GM23338 (cell line): ENCODE measurements around the gene ZDBF2. TPM values are rescaled to one million over a fixed set of nuclear protein-coding genes. Genes with fewer than 3 reads are reported as not detected.

ENCODE experiments used
- ATAC-seq: fragments of 200-7000 bp; cut with Tn5 transposase; 3 replicates; pipeline ENCODE4 v1.9.1; 2020
- DNase-seq: peaks from one replicate; pipeline ENCODE4 v3.0.0-alpha.2; 2015; ENCODE audit warnings: low spot score
- H2AFZ ChIP-seq: fragments of 200-600 bp; sonication (generic); 2 replicates; pipeline ENCODE4 v1.8.0; 2016; ENCODE audit warnings: antibody characterized with exemption, mild to moderate bottlenecking, moderate library complexity
- H3F3A ChIP-seq: fragments of 200-600 bp; sonication (generic); replicated peaks from 2 replicates; pipeline ENCODE4 v1.8.0; 2017; ENCODE audit warnings: antibody characterized with exemption, mixed run types, low read depth
- H3K27ac ChIP-seq: fragments of 200-600 bp; sonication (generic); 2 replicates; pipeline ENCODE4 v1.6.1; 2016; ENCODE audit warnings: low read depth
- H3K27me3 ChIP-seq: fragments of 200-600 bp; sonication (generic); 2 replicates; pipeline ENCODE4 v1.8.0; 2016; ENCODE audit warnings: mild to moderate bottlenecking, mixed run types, moderate library complexity; ENCODE audit not compliant: insufficient read depth
- H3K36me3 ChIP-seq: fragments of 200-600 bp; sonication (generic); 2 replicates; pipeline ENCODE4 v1.8.0; 2016; ENCODE audit warnings: mild to moderate bottlenecking; ENCODE audit not compliant: insufficient read depth
- H3K4me1 ChIP-seq: fragments of 200-600 bp; sonication (generic); 2 replicates; pipeline ENCODE4 v1.8.0; 2016; ENCODE audit warnings: mild to moderate bottlenecking, moderate library complexity; ENCODE audit not compliant: insufficient read depth
- H3K4me2 ChIP-seq: fragments of 200-600 bp; sonication (generic); 2 replicates; pipeline ENCODE4 v1.7.1; 2017; ENCODE audit warnings: mixed run types
- H3K4me3 ChIP-seq: fragments of 200-600 bp; sonication (generic); 2 replicates; pipeline ENCODE4 v1.6.1; 2016; ENCODE audit warnings: mixed run types
- H3K79me2 ChIP-seq: fragments of 200-600 bp; sonication (generic); replicated peaks from 2 replicates; pipeline ENCODE4 v1.8.0; 2017; ENCODE audit warnings: mild to moderate bottlenecking; ENCODE audit not compliant: insufficient read depth
- H3K9me2 ChIP-seq: fragments of 200-600 bp; sonication (generic); 2 replicates; pipeline ENCODE4 v1.8.0; 2017; ENCODE audit not compliant: insufficient read depth
- H4K20me1 ChIP-seq: fragments of 200-600 bp; sonication (generic); replicated peaks from 2 replicates; pipeline ENCODE4 v1.8.0; 2017; ENCODE audit warnings: mild to moderate bottlenecking; ENCODE audit not compliant: insufficient read depth
- H3K27ac Mint-ChIP-seq: 2 replicates; pipeline ENCODE4 v1.8.0; 2020; ENCODE audit warnings: inconsistent platforms, mild to moderate bottlenecking, moderate library complexity, mixed read lengths
- H3K27me3 Mint-ChIP-seq: 3 replicates; pipeline ENCODE4 v1.8.0; 2022; ENCODE audit warnings: low read depth, mild to moderate bottlenecking, moderate library complexity, mixed read lengths, inconsistent platforms; ENCODE audit not compliant: insufficient read depth, poor library complexity
- H3K36me3 Mint-ChIP-seq: 3 replicates; pipeline ENCODE4 v1.8.0; 2021; ENCODE audit warnings: low read depth, mild to moderate bottlenecking, inconsistent platforms, moderate library complexity, mixed read lengths
- H3K4me1 Mint-ChIP-seq: 3 replicates; pipeline ENCODE4 v1.8.0; 2020; ENCODE audit warnings: mild to moderate bottlenecking, inconsistent platforms, mixed read lengths
- H3K4me3 Mint-ChIP-seq: 3 replicates; pipeline ENCODE4 v1.8.0; 2021; ENCODE audit warnings: moderate library complexity, mild to moderate bottlenecking, inconsistent platforms, mixed read lengths
- H3K9me3 Mint-ChIP-seq: 3 replicates; pipeline ENCODE4 v1.8.0; 2020; ENCODE audit warnings: moderate library complexity, mild to moderate bottlenecking, inconsistent platforms, mixed read lengths
- EZH2 ChIP-seq: fragments of 200-600 bp; sonication (generic); IDR thresholded peaks from one replicate; pipeline ENCODE4 v1.8.0; 2017; ENCODE audit warnings: antibody characterized with exemption, mild to moderate bottlenecking, low read depth; ENCODE audit not compliant: unreplicated experiment
- NANOG ChIP-seq: IDR thresholded peaks from 2 replicates; pipeline ENCODE4 v1.6.1; 2016; ENCODE audit warnings: antibody characterized with exemption, borderline replicate concordance
- ZNF114 ChIP-seq: fragments of 250-450 bp; sonication (Bioruptor Pico); IDR thresholded peaks from 2 replicates; pipeline ENCODE4 v1.5.0; 2020; ENCODE audit warnings: mild to moderate bottlenecking, moderate library complexity
- polyA plus RNA-seq: library from polyadenylated mRNA; unstranded; fragments of >200 nt; fragmentation: Nextera tagmentation; extraction: Ambion mirVana; gene quantifications from 2 replicates; pipeline ENCODE4 v1.2.1, GENCODE V29; 2016
- total RNA-seq: library from RNA; depleted of rRNA; stranded (reverse); fragments of >200 nt; shearing (Covaris generic); gene quantifications from 2 replicates; pipeline ENCODE4 v1.2.3, GENCODE V29; 2014
- TF ChIP-seq, protein P1 (sequence below): IDR thresholded peaks from one replicate; pipeline ENCODE4 v1.6.1; 2018; ENCODE audit warnings: antibody characterized with exemption; ENCODE audit not compliant: unreplicated experiment
- TF ChIP-seq, protein P2 (sequence below): IDR thresholded peaks from 2 replicates; pipeline ENCODE4 v1.6.1; 2016; ENCODE audit warnings: antibody characterized with exemption
- TF ChIP-seq, protein P3 (sequence below): fragments of 250-450 bp; sonication (Bioruptor Pico); IDR thresholded peaks from 2 replicates; pipeline ENCODE4 v1.5.0; 2020; ENCODE audit warnings: mild to moderate bottlenecking, moderate library complexity

The ZDBF2 gene
- total and polyA plus RNA-seq, 2 experiments from 2014 or later = 7.6 to 41.1 TPM

DNA sequence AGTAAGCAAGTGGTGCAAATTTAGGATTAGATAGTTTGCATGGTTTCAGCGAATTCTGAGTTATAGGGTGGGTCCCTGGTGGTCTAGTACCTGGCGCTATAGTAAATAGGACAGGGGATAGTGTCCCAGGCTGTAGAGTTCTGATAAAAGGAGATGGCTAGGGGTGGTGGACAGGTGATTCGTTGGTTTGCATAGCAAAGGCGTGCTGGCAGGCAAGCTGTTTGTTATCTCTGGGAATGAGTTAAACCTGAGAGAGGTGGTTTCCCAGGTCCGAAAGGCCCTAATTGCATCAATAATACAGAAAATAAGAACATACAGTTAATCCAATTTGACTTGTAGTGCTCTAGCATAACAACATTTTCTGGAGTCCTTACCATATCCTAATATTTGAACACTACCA lies 6.9 kb upstream of the ZDBF2 start:
- ATAC-seq = peak; percentile 83
- DNase-seq = peak; percentile 52
- no peaks in the 10 kb centered on the region for H3F3A ChIP-seq
- H3K9me2 ChIP-seq = peaks cover 3% of the 10 kb centered on the region; the same call in 1 of the 2 replicates
- no peak overlapping the region for H3K27ac Mint-ChIP-seq
- no peak overlapping the region for H2AFZ ChIP-seq
- H3K27ac ChIP-seq = no peak overlapping the region
- TF ChIP-seq EZH2 = no peak
- no peak for TF ChIP-seq ZNF114
- H3K4me3 Mint-ChIP-seq = no peak overlapping the region; the same call in 2 of the 3 replicates
- peak overlapping the region; percentile 8; the same call in 1 of the 2 replicates for H3K4me3 ChIP-seq
- no peaks in the 10 kb centered on the region for H4K20me1 ChIP-seq
- no peaks in the 10 kb centered on the region for H3K36me3 ChIP-seq
- no peaks in the 10 kb centered on the region; the same call in 2 of the 3 replicates for H3K9me3 Mint-ChIP-seq
- H3K79me2 ChIP-seq = no peaks in the 10 kb centered on the region
- peaks cover 11% of the 10 kb centered on the region for H3K4me1 ChIP-seq
- peaks cover 25% of the 10 kb centered on the region for H3K27me3 ChIP-seq
- H3K36me3 Mint-ChIP-seq = no peaks in the 10 kb centered on the region
- H3K4me2 ChIP-seq = peak overlapping the region; percentile 17; the same call in 1 of the 2 replicates
- H3K27me3 Mint-ChIP-seq = peaks cover 23% of the 10 kb centered on the region
- peaks cover 25% of the 10 kb centered on the region for H3K4me1 Mint-ChIP-seq

DNA sequence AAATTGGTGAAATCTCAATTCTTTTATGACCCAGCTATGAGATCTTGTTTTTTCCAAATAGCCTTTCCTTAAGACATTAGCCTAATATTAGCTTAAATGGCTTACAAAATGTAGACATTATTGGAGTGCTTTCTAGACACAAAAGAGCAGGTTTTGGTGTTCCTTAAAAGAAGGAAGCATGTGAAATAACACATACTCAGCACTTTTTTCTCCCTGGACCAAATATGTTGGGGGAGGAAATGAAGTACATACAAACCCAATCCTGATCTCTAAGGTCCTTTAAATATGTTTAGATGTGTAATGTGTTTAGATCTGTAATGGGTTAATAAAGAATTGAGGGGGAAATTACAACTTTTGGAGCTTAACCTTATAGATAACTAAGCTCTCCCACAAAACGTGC lies 3.4 kb upstream of the ZDBF2 start:
- Mint-ChIP-seq H3K4me3 (no peak overlapping the region), H3K27me3 (peaks cover 11% of the 10 kb centered on the region), H3K9me3 (no peaks in the 10 kb centered on the region; the same call in 2 of the 3 replicates), H3K27ac (no peak overlapping the region), H3K4me1 (peaks cover 23% of the 10 kb centered on the region), H3K36me3 (no peaks in the 10 kb centered on the region)
- ATAC-seq = no peak
- Histone ChIP-seq H4K20me1 (no peaks in the 10 kb centered on the region), H3K4me1 (peaks cover 13% of the 10 kb centered on the region), H3F3A (0 out of 2 replicates have a peak, but pooled peaks cover 3% of the 10 kb centered on the region), H2AFZ (no peak overlapping the region), H3K9me2 (no peaks in the 10 kb centered on the region), H3K27me3 (peaks cover 2% of the 10 kb centered on the region; the same call in 1 of the 2 replicates), H3K4me3 (no peak overlapping the region), H3K36me3 (no peaks in the 10 kb centered on the region), H3K79me2 (peaks cover 9% of the 10 kb centered on the region), H3K4me2 (no peak overlapping the region), H3K27ac (no peak overlapping the region)
- DNase-seq = no peak
- TF ChIP-seq, protein P1, sequence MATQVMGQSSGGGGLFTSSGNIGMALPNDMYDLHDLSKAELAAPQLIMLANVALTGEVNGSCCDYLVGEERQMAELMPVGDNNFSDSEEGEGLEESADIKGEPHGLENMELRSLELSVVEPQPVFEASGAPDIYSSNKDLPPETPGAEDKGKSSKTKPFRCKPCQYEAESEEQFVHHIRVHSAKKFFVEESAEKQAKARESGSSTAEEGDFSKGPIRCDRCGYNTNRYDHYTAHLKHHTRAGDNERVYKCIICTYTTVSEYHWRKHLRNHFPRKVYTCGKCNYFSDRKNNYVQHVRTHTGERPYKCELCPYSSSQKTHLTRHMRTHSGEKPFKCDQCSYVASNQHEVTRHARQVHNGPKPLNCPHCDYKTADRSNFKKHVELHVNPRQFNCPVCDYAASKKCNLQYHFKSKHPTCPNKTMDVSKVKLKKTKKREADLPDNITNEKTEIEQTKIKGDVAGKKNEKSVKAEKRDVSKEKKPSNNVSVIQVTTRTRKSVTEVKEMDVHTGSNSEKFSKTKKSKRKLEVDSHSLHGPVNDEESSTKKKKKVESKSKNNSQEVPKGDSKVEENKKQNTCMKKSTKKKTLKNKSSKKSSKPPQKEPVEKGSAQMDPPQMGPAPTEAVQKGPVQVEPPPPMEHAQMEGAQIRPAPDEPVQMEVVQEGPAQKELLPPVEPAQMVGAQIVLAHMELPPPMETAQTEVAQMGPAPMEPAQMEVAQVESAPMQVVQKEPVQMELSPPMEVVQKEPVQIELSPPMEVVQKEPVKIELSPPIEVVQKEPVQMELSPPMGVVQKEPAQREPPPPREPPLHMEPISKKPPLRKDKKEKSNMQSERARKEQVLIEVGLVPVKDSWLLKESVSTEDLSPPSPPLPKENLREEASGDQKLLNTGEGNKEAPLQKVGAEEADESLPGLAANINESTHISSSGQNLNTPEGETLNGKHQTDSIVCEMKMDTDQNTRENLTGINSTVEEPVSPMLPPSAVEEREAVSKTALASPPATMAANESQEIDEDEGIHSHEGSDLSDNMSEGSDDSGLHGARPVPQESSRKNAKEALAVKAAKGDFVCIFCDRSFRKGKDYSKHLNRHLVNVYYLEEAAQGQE = no peak
- TF ChIP-seq, protein P2, sequence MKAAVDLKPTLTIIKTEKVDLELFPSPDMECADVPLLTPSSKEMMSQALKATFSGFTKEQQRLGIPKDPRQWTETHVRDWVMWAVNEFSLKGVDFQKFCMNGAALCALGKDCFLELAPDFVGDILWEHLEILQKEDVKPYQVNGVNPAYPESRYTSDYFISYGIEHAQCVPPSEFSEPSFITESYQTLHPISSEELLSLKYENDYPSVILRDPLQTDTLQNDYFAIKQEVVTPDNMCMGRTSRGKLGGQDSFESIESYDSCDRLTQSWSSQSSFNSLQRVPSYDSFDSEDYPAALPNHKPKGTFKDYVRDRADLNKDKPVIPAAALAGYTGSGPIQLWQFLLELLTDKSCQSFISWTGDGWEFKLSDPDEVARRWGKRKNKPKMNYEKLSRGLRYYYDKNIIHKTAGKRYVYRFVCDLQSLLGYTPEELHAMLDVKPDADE = no peak
- TF ChIP-seq NANOG = no peak
- no peak for TF ChIP-seq EZH2
- TF ChIP-seq, protein P3, sequence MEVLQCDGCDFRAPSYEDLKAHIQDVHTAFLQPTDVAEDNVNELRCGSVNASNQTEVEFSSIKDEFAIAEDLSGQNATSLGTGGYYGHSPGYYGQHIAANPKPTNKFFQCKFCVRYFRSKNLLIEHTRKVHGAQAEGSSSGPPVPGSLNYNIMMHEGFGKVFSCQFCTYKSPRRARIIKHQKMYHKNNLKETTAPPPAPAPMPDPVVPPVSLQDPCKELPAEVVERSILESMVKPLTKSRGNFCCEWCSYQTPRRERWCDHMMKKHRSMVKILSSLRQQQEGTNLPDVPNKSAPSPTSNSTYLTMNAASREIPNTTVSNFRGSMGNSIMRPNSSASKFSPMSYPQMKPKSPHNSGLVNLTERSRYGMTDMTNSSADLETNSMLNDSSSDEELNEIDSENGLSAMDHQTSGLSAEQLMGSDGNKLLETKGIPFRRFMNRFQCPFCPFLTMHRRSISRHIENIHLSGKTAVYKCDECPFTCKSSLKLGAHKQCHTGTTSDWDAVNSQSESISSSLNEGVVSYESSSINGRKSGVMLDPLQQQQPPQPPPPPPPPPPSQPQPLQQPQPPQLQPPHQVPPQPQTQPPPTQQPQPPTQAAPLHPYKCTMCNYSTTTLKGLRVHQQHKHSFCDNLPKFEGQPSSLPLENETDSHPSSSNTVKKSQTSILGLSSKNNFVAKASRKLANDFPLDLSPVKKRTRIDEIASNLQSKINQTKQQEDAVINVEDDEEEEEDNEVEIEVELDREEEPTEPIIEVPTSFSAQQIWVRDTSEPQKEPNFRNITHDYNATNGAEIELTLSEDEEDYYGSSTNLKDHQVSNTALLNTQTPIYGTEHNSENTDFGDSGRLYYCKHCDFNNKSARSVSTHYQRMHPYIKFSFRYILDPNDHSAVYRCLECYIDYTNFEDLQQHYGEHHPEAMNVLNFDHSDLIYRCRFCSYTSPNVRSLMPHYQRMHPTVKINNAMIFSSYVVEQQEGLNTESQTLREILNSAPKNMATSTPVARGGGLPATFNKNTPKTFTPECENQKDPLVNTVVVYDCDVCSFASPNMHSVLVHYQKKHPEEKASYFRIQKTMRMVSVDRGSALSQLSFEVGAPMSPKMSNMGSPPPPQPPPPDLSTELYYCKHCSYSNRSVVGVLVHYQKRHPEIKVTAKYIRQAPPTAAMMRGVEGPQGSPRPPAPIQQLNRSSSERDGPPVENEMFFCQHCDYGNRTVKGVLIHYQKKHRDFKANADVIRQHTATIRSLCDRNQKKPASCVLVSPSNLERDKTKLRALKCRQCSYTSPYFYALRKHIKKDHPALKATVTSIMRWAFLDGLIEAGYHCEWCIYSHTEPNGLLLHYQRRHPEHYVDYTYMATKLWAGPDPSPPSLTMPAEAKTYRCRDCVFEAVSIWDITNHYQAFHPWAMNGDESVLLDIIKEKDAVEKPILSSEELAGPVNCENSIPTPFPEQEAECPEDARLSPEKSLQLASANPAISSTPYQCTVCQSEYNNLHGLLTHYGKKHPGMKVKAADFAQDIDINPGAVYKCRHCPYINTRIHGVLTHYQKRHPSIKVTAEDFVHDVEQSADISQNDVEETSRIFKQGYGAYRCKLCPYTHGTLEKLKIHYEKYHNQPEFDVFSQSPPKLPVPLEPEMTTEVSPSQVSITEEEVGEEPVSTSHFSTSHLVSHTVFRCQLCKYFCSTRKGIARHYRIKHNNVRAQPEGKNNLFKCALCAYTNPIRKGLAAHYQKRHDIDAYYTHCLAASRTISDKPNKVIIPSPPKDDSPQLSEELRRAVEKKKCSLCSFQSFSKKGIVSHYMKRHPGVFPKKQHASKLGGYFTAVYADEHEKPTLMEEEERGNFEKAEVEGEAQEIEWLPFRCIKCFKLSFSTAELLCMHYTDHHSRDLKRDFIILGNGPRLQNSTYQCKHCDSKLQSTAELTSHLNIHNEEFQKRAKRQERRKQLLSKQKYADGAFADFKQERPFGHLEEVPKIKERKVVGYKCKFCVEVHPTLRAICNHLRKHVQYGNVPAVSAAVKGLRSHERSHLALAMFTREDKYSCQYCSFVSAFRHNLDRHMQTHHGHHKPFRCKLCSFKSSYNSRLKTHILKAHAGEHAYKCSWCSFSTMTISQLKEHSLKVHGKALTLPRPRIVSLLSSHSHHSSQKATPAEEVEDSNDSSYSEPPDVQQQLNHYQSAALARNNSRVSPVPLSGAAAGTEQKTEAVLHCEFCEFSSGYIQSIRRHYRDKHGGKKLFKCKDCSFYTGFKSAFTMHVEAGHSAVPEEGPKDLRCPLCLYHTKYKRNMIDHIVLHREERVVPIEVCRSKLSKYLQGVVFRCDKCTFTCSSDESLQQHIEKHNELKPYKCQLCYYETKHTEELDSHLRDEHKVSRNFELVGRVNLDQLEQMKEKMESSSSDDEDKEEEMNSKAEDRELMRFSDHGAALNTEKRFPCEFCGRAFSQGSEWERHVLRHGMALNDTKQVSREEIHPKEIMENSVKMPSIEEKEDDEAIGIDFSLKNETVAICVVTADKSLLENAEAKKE (CRISPR knock-in tag) = no peak
